ENCODE measurements around the gene METTL22. TPM values are rescaled to one million over a fixed set of nuclear protein-coding genes. Genes with fewer than 3 reads are reported as not detected.
A peak's percentile ranks its signal among the peaks of the same experiment; 100 is the strongest.

METTL22 gene
- total and polyA plus RNA-seq, 10 of the 15 experiments (the other 5 are each of a cell fraction or from before 2014, with no cell fraction given): 6.4 to 34.7 (median 18.8) TPM

DNA sequence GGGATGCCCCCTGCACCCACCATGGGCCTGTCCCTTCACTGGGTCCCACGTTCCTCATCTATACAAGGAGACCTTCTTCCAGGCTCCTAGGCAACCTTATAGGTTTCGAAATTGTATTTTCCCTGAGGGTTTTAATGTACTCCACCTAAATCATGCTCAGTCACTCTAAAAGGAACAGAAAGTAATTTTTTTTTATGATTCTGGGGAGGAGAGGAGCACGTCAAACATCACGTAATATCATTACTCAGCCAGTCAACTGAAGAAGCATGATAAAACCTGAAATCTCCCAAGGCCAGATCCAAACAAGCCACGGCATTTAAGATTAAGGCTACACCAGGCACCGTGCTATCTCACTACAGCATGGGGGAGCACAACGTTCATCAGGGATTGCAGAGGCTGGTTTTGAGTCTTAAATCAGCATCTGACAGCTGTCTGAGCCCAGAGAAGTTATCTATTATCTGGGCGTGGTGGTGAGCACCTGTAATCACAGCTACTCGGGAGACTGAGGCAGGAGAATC, 27.3 kb upstream of the METTL22 start:
- BruUV-seq (replicated peaks): no TSS peak
- no peaks in the 10 kb centered on the region for H4K20me1 ChIP-seq (ENCODE audit: control insufficient read depth, insufficient read depth)
- ChIA-PET SMC1A (ENCODE audit: uncharacterized antibody, unreplicated experiment) (interaction anchor here (0.8 to 1.5 kb wide), 2 partner anchors 12 to 57 kb away, joined by 3 read pairs; no protein-coding TSS in a partner anchor), CTCF (no interaction called here), POLR2A (no interaction called here), RAD21 (ENCODE audit: unreplicated experiment) (no interaction called here)
- no peak overlapping the region for H3K4me3 ChIP-seq
- WGBS (ENCODE audit: insufficient coverage, insufficient replicate concordance, low lambda C conversion rate, missing lambda C conversion rate): 10% methylated on average over 9 of the region's 9 CpGs
- ATAC-seq (peak; percentile 68), FAIRE-seq (no peak), DNase-seq (ENCODE audit: low read depth, low spot score) (no peak)
- peaks cover 4 to 6% of the 10 kb centered on the region in 2 experiments; a peak in 2 of 4 replicates for H3K27me3 ChIP-seq (replicated peaks in 1 of 2; ENCODE audit: control insufficient read depth in 2 of 2, insufficient read depth in 2 of 2, low read length in 1 of 2)
- H3K79me2 ChIP-seq (ENCODE audit: control insufficient read depth, insufficient read depth, low read length): no peaks in the 10 kb centered on the region
- intact Hi-C loops (cut with micrococcal nuclease; ENCODE audit: unreplicated experiment): no loop called here
- no peaks in the 10 kb centered on the region for H3K4me1 ChIP-seq (ENCODE audit: control insufficient read depth, insufficient read depth, low read length)
- H3K27ac ChIP-seq (ENCODE audit: control insufficient read depth, insufficient read depth): no peak overlapping the region
- no peaks in the 10 kb centered on the region for H3K36me3 ChIP-seq (ENCODE audit: control insufficient read depth in 2 of 2, insufficient read depth in 2 of 2, low read length in 1 of 2)
- in situ Hi-C loops (cut with MboI): no loop called here
- no peak overlapping the region for H3K4me2 ChIP-seq (ENCODE audit: control insufficient read depth, insufficient read depth)
- H3K9ac ChIP-seq (ENCODE audit: control insufficient read depth, insufficient read depth, low read length): no peak overlapping the region
- H2AFZ ChIP-seq (ENCODE audit: control insufficient read depth, low read depth, low read length): no peak overlapping the region
- no peaks in the 10 kb centered on the region; the same call in 1 of the 3 replicates for H3K9me3 ChIP-seq (replicated peaks; ENCODE audit: control insufficient read depth, insufficient read depth, low read length)
- TF ChIP-seq, protein P1, sequence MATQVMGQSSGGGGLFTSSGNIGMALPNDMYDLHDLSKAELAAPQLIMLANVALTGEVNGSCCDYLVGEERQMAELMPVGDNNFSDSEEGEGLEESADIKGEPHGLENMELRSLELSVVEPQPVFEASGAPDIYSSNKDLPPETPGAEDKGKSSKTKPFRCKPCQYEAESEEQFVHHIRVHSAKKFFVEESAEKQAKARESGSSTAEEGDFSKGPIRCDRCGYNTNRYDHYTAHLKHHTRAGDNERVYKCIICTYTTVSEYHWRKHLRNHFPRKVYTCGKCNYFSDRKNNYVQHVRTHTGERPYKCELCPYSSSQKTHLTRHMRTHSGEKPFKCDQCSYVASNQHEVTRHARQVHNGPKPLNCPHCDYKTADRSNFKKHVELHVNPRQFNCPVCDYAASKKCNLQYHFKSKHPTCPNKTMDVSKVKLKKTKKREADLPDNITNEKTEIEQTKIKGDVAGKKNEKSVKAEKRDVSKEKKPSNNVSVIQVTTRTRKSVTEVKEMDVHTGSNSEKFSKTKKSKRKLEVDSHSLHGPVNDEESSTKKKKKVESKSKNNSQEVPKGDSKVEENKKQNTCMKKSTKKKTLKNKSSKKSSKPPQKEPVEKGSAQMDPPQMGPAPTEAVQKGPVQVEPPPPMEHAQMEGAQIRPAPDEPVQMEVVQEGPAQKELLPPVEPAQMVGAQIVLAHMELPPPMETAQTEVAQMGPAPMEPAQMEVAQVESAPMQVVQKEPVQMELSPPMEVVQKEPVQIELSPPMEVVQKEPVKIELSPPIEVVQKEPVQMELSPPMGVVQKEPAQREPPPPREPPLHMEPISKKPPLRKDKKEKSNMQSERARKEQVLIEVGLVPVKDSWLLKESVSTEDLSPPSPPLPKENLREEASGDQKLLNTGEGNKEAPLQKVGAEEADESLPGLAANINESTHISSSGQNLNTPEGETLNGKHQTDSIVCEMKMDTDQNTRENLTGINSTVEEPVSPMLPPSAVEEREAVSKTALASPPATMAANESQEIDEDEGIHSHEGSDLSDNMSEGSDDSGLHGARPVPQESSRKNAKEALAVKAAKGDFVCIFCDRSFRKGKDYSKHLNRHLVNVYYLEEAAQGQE (IDR thresholded peaks at IDR 0.05; ENCODE audit: low read depth, low read length): no peak
- no peak for TF ChIP-seq NR2C1 (IDR thresholded peaks at IDR 0.05)
- TF ChIP-seq CBX3 (IDR thresholded peaks at IDR 0.05; ENCODE audit: borderline replicate concordance, low read depth): no peak
- TF ChIP-seq SIN3A (IDR thresholded peaks at IDR 0.05; ENCODE audit: low read depth, low read length): no peak
- TF ChIP-seq ATF7 (IDR thresholded peaks at IDR 0.05; ENCODE audit: low read depth): 0 out of 2 replicates have a peak, but pooled peaks have one; percentile 32
- TF ChIP-seq SRF (IDR thresholded peaks at IDR 0.05; ENCODE audit: low read depth in 2 of 2, low read length in 2 of 2): no peak
- no peak for TF ChIP-seq SREBF2 (IDR thresholded peaks at IDR 0.05; ENCODE audit: low read length)
- no peak for TF ChIP-seq FOS (IDR thresholded peaks at IDR 0.05; ENCODE audit: borderline replicate concordance, extremely low read depth, insufficient read length)
- no peak for TF ChIP-seq RELB (IDR thresholded peaks at IDR 0.05; ENCODE audit: low read depth)
- no peak for TF ChIP-seq ZNF274 (IDR thresholded peaks at IDR 0.05; ENCODE audit: insufficient read depth, insufficient read length)
- TF ChIP-seq SMARCA5 (IDR thresholded peaks at IDR 0.05): no peak
- TF ChIP-seq IKZF2 (IDR thresholded peaks at IDR 0.05): peak in 1 of 2 experiments; percentile 15; a peak in 1 of 4 replicates
- TF ChIP-seq, protein P2, sequence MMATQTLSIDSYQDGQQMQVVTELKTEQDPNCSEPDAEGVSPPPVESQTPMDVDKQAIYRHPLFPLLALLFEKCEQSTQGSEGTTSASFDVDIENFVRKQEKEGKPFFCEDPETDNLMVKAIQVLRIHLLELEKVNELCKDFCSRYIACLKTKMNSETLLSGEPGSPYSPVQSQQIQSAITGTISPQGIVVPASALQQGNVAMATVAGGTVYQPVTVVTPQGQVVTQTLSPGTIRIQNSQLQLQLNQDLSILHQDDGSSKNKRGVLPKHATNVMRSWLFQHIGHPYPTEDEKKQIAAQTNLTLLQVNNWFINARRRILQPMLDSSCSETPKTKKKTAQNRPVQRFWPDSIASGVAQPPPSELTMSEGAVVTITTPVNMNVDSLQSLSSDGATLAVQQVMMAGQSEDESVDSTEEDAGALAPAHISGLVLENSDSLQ (IDR thresholded peaks at IDR 0.05): peak; percentile 30; the same call in 1 of the 2 replicates
- no peak for TF ChIP-seq SKIL (IDR thresholded peaks at IDR 0.05; ENCODE audit: low read depth, poor library complexity, severe bottlenecking)
- TF ChIP-seq SIX5 (IDR thresholded peaks at IDR 0.05; ENCODE audit: low read depth, low read length, severe bottlenecking): no peak

Data from GM12878 (cell line).